Measurements from ENCODE around the gene RIF1. TPM values are rescaled to one million over a fixed set of nuclear protein-coding genes. Genes with fewer than 3 reads are reported as not detected.

Gene RIF1
- total RNA-seq, 4 donors from 2014 or later, result 25.3 to 31.0 (median 28.9) TPM

GRCh38 chr2:151465771-151466170, 56.1 kb downstream of the RIF1 start:
- no peak overlapping the region for H3K4me3 ChIP-seq

GRCh38 chr2:151470556-151470955, 60.9 kb downstream of the RIF1 start:
- H3K27me3 ChIP-seq, result no peaks in the 10 kb centered on the region
- no peak overlapping the region for H3K4me3 ChIP-seq
- H3K4me1 ChIP-seq, result no peaks in the 10 kb centered on the region
- no peak for DNase-seq (ENCODE audit: extremely low spot score)
- 95% methylated on average over 1 of the region's 1 CpG for WGBS
- intact Hi-C loops (cut with DNase I), result no loop called here
- no peak overlapping the region for H3K27ac ChIP-seq (replicated peaks in 1 of 4)
- H3K9me3 ChIP-seq, result no peaks in the 10 kb centered on the region
- TF ChIP-seq POLR2A (IDR thresholded peaks at IDR 0.05; ENCODE audit: low read depth) (no peak), CTCF (IDR thresholded peaks at IDR 0.05) (no peak), POLR2AphosphoS5 (IDR thresholded peaks at IDR 0.05) (no peak), EP300 (IDR thresholded peaks at IDR 0.05) (no peak)
- H3K36me3 ChIP-seq, result peaks cover 38 to 90% (median 63%) of the 10 kb centered on the region in 4 donors

More at GRCh38 chr2:151465771-151466170, 56.1 kb downstream of the RIF1 start:
- no peaks in the 10 kb centered on the region for H3K27me3 ChIP-seq
- no peaks in the 10 kb centered on the region for H3K9me3 ChIP-seq
- peaks cover 44 to 89% (median 76%) of the 10 kb centered on the region in 4 donors for H3K36me3 ChIP-seq
- no peak overlapping the region for H3K27ac ChIP-seq (replicated peaks in 1 of 4)
- DNase-seq (ENCODE audit: extremely low spot score), result no peak
- TF ChIP-seq EP300 (IDR thresholded peaks at IDR 0.05) (no peak), CTCF (IDR thresholded peaks at IDR 0.05) (no peak), POLR2AphosphoS5 (IDR thresholded peaks at IDR 0.05) (no peak), POLR2A (IDR thresholded peaks at IDR 0.05; ENCODE audit: low read depth) (no peak)
- intact Hi-C loops (cut with DNase I), result no loop called here
- 100% methylated on average over 3 of the region's 3 CpGs for WGBS
- no peaks in the 10 kb centered on the region for H3K4me1 ChIP-seq

- no peak overlapping the region for H3K4me3 ChIP-seq
- no peak for DNase-seq (ENCODE audit: extremely low spot score)
- H3K27me3 ChIP-seq, result no peaks in the 10 kb centered on the region
- no peak for TF ChIP-seq POLR2AphosphoS5 (IDR thresholded peaks at IDR 0.05)
- no peak for TF ChIP-seq CTCF (IDR thresholded peaks at IDR 0.05)
- no peak for TF ChIP-seq POLR2A (IDR thresholded peaks at IDR 0.05; ENCODE audit: low read depth)
- no peak for TF ChIP-seq EP300 (IDR thresholded peaks at IDR 0.05)
- H3K36me3 ChIP-seq, result peaks cover 33 to 86% (median 62%) of the 10 kb centered on the region in 4 donors
- H3K4me1 ChIP-seq, result no peaks in the 10 kb centered on the region
- intact Hi-C loops (cut with DNase I), result no loop called here
- H3K27ac ChIP-seq (replicated peaks in 1 of 4), result no peak overlapping the region
- no peaks in the 10 kb centered on the region for H3K9me3 ChIP-seq
- 73% methylated on average over 3 of the region's 3 CpGs for WGBS
These were observed 63.3 kb downstream of the RIF1 start for GRCh38 chr2:151472966-151473365.

GRCh38 chr2:151475071-151475470, 65.4 kb downstream of the RIF1 start:
- no peak overlapping the region for H3K4me3 ChIP-seq
- 69% methylated on average over 2 of the region's 2 CpGs for WGBS
- intact Hi-C loops (cut with DNase I), result no loop called here
- peaks cover 14 to 69% (median 43%) of the 10 kb centered on the region in 4 donors for H3K36me3 ChIP-seq
- no peaks in the 10 kb centered on the region for H3K27me3 ChIP-seq
- H3K9me3 ChIP-seq, result no peaks in the 10 kb centered on the region
- no peak for DNase-seq (ENCODE audit: extremely low spot score)
- no peak for TF ChIP-seq POLR2A (IDR thresholded peaks at IDR 0.05; ENCODE audit: low read depth)
- TF ChIP-seq EP300 (IDR thresholded peaks at IDR 0.05), result no peak
- TF ChIP-seq CTCF (IDR thresholded peaks at IDR 0.05), result no peak
- no peak for TF ChIP-seq POLR2AphosphoS5 (IDR thresholded peaks at IDR 0.05)
- H3K4me1 ChIP-seq, result no peaks in the 10 kb centered on the region
- H3K27ac ChIP-seq (replicated peaks in 1 of 4), result no peak overlapping the region

GRCh38 chr2:151476287-151476686, 66.6 kb downstream of the RIF1 start:
- intact Hi-C loops (cut with DNase I), result no loop called here
- no peak for TF ChIP-seq CTCF (IDR thresholded peaks at IDR 0.05)
- no peak for TF ChIP-seq POLR2AphosphoS5 (IDR thresholded peaks at IDR 0.05)
- TF ChIP-seq POLR2A (IDR thresholded peaks at IDR 0.05; ENCODE audit: low read depth), result no peak
- no peak for TF ChIP-seq EP300 (IDR thresholded peaks at IDR 0.05)
- no peak for DNase-seq (ENCODE audit: extremely low spot score)
- H3K27me3 ChIP-seq, result no peaks in the 10 kb centered on the region
- H3K4me3 ChIP-seq, result no peak overlapping the region
- 92% methylated on average over 1 of the region's 1 CpG for WGBS
- no peaks in the 10 kb centered on the region for H3K4me1 ChIP-seq
- no peak overlapping the region for H3K27ac ChIP-seq (replicated peaks in 1 of 4)
- H3K36me3 ChIP-seq, result peaks cover 4 to 61% (median 33%) of the 10 kb centered on the region in 4 donors
- no peaks in the 10 kb centered on the region for H3K9me3 ChIP-seq

Data from esophagus muscularis mucosa (tissue), 4 donors.